OCI-LY1 (cell line): ENCODE measurements around the gene ERI2.

Source experiments
- H2AFZ ChIP-seq: fragments of 200-600 bp; sonication (generic), shearing (Covaris generic); 2 replicates; pipeline ENCODE4 v1.6.0; 2014; ENCODE audit warnings: antibody characterized with exemption, mild to moderate bottlenecking, low read length
- H3F3A ChIP-seq: fragments of 200-600 bp; sonication (generic), shearing (Covaris generic); 2 replicates; pipeline ENCODE4 v1.6.0; 2014; ENCODE audit warnings: mild to moderate bottlenecking, antibody characterized with exemption, low read length, moderate library complexity; ENCODE audit not compliant: insufficient read depth
- H3K27ac ChIP-seq: fragments of 200-600 bp; sonication (generic); 2 replicates; pipeline ENCODE4 v1.5.1; 2014; ENCODE audit warnings: low read length, mixed run types, mild to moderate bottlenecking, low read depth; ENCODE audit not compliant: poor library complexity, severe bottlenecking
- H3K27me3 ChIP-seq: fragments of 200-600 bp; sonication (generic); 2 replicates; pipeline ENCODE4 v1.6.0; 2014; ENCODE audit warnings: antibody characterized with exemption, mild to moderate bottlenecking, low read length, moderate library complexity; ENCODE audit not compliant: insufficient read depth
- H3K36me3 ChIP-seq: fragments of 200-600 bp; sonication (generic); 2 replicates; pipeline ENCODE4 v1.6.1; 2014; ENCODE audit warnings: mild to moderate bottlenecking, antibody characterized with exemption, low read length, moderate library complexity, mixed read lengths; ENCODE audit not compliant: insufficient read depth
- H3K4me1 ChIP-seq: fragments of 200-600 bp; sonication (generic); 2 replicates; pipeline ENCODE4 v1.5.1; 2014; ENCODE audit warnings: mild to moderate bottlenecking, low read length, moderate library complexity; ENCODE audit not compliant: insufficient read depth, severe bottlenecking
- H3K4me2 ChIP-seq: fragments of 200-600 bp; sonication (generic), shearing (Covaris generic); 2 replicates; pipeline ENCODE4 v1.6.1; 2014; ENCODE audit warnings: low read length
- H3K4me3 ChIP-seq: fragments of 200-600 bp; sonication (generic); 2 replicates; pipeline ENCODE4 v1.5.1; 2014; ENCODE audit warnings: low read length, low read depth, mild to moderate bottlenecking, mixed read lengths; ENCODE audit not compliant: poor library complexity, severe bottlenecking
- H3K79me2 ChIP-seq: fragments of 200-600 bp; shearing (Covaris generic); 2 replicates; pipeline ENCODE4 v1.6.1; 2016; ENCODE audit warnings: mixed run types, low read length, mixed read lengths; ENCODE audit not compliant: insufficient read depth
- H3K9ac ChIP-seq: fragments of 200-600 bp; sonication (generic), shearing (Covaris generic); 2 replicates; pipeline ENCODE4 v1.6.1; 2014; ENCODE audit warnings: mild to moderate bottlenecking, low read length, mixed read lengths
- H3K9me2 ChIP-seq: fragments of 200-600 bp; sonication (generic), shearing (Covaris generic); 2 replicates; pipeline ENCODE4 v1.6.1; 2014; ENCODE audit warnings: low read depth, mild to moderate bottlenecking, low read length, mixed read lengths
- H3K9me3 ChIP-seq: fragments of 200-600 bp; shearing (Covaris generic); 2 replicates; pipeline ENCODE4 v1.6.1; 2014; ENCODE audit warnings: low read length, mixed read lengths
- H4K20me1 ChIP-seq: fragments of 200-600 bp; sonication (generic), shearing (Covaris generic); 2 replicates; pipeline ENCODE4 v1.6.0; 2016; ENCODE audit warnings: mild to moderate bottlenecking, low read length; ENCODE audit not compliant: insufficient read depth
- CTCF ChIP-seq: fragments of 200-600 bp; sonication (generic), shearing (Covaris generic); IDR thresholded peaks from 2 replicates; pipeline ENCODE4 v1.5.1; 2017; ENCODE audit warnings: mild to moderate bottlenecking, antibody characterized with exemption, low read length, moderate library complexity, mixed read lengths
- EZH2 ChIP-seq: fragments of 200-600 bp; sonication (generic), shearing (Covaris generic); IDR thresholded peaks from 2 replicates; pipeline ENCODE4 v1.8.0; 2017; ENCODE audit warnings: borderline replicate concordance, mixed run types, mild to moderate bottlenecking, antibody characterized with exemption, low read length, moderate library complexity, mixed read lengths

The ERI2 gene

GRCh38 chr16:20849589-20850390 lies 43.5 kb upstream of the ERI2 start:
- Histone ChIP-seq H3K9me2 (no peaks in the 10 kb centered on the region), H3K79me2 (no peaks in the 10 kb centered on the region), H3K4me3 (no peak overlapping the region), H3K36me3 (peaks cover 19% of the 10 kb centered on the region; the same call in 1 of the 2 replicates), H3K27me3 (no peaks in the 10 kb centered on the region), H3K9me3 (no peaks in the 10 kb centered on the region), H3K4me1 (no peaks in the 10 kb centered on the region), H3K9ac (no peak overlapping the region), H3K4me2 (no peak overlapping the region), H3K27ac (no peak overlapping the region), H4K20me1 (no peaks in the 10 kb centered on the region), H2AFZ (no peak overlapping the region), H3F3A (no peaks in the 10 kb centered on the region)
- TF ChIP-seq EZH2 (no peak), CTCF (peak; percentile 98)

- Histone ChIP-seq H3F3A (no peaks in the 10 kb centered on the region), H3K4me2 (no peak overlapping the region), H3K4me3 (no peak overlapping the region), H3K9me3 (no peaks in the 10 kb centered on the region), H3K36me3 (peaks cover 33% of the 10 kb centered on the region; the same call in 1 of the 2 replicates), H3K79me2 (no peaks in the 10 kb centered on the region), H3K9me2 (no peaks in the 10 kb centered on the region), H3K4me1 (no peaks in the 10 kb centered on the region), H4K20me1 (no peaks in the 10 kb centered on the region), H3K27me3 (no peaks in the 10 kb centered on the region), H2AFZ (no peak overlapping the region), H3K27ac (no peak overlapping the region), H3K9ac (no peak overlapping the region)
- TF ChIP-seq EZH2 = no peak
- no peak for TF ChIP-seq CTCF
These were observed 41.3 kb upstream of the ERI2 start for GRCh38 chr16:20847550-20847949.

GRCh38 chr16:20846551-20846950 lies 40.3 kb upstream of the ERI2 start:
- Histone ChIP-seq H3F3A (no peaks in the 10 kb centered on the region), H3K36me3 (peaks cover 33% of the 10 kb centered on the region; the same call in 1 of the 2 replicates)

More at GRCh38 chr16:20846551-20846950, 40.3 kb upstream of the ERI2 start:
- Histone ChIP-seq H3K9ac (no peak overlapping the region), H3K27me3 (no peaks in the 10 kb centered on the region), H3K79me2 (no peaks in the 10 kb centered on the region), H3K27ac (no peak overlapping the region), H3K4me1 (no peaks in the 10 kb centered on the region), H3K4me2 (no peak overlapping the region), H3K4me3 (no peak overlapping the region), H3K9me3 (no peaks in the 10 kb centered on the region), H4K20me1 (no peaks in the 10 kb centered on the region), H2AFZ (no peak overlapping the region), H3K9me2 (no peaks in the 10 kb centered on the region)
- TF ChIP-seq CTCF = no peak
- no peak for TF ChIP-seq EZH2
